HepG2 (cell line): ENCODE results near the gene ABHD17A. TPM values are rescaled to one million over a fixed set of nuclear protein-coding genes. Genes with fewer than 3 reads are reported as not detected.
A peak's percentile ranks its signal among the peaks of the same experiment; 100 is the strongest.

ENCODE experiments used
- CAMTA2 ChIP-seq: sonication (generic); formaldehyde crosslinking; IDR thresholded peaks from 2 replicates; pipeline ENCODE4 v1.4.0; 2020; ENCODE audit warnings: mild to moderate bottlenecking, missing genetic modification reagents, borderline replicate concordance
- CHD4 ChIP-seq: fragments of 200-600 bp; sonication (generic); IDR thresholded peaks from 2 replicates; pipeline ENCODE4 v1.7.0; 2017; ENCODE audit warnings: mild to moderate bottlenecking, low read length, borderline replicate concordance
- DNMT1 ChIP-seq: sonication (generic); formaldehyde crosslinking; IDR thresholded peaks from 2 replicates; pipeline ENCODE4 v1.5.1; 2020; ENCODE audit warnings: mild to moderate bottlenecking, missing genetic modification reagents
- DR1 ChIP-seq: sonication (generic); formaldehyde crosslinking; IDR thresholded peaks from 2 replicates; pipeline ENCODE4 v1.8.0; 2021; ENCODE audit warnings: mild to moderate bottlenecking, missing genetic modification reagents, inconsistent platforms
- FOXP1 ChIP-seq, 2 experiments: fragments of 450-650 bp in 1 of 2; IDR thresholded peaks; 2 replicates each; pipeline ENCODE4 v1.6.1; 2017 to 2018; ENCODE audit warnings: antibody characterized with exemption in 1 of 2
- MYC ChIP-seq: sonication (generic); formaldehyde crosslinking; IDR thresholded peaks from 2 replicates; pipeline ENCODE4 v1.9.0; 2021; ENCODE audit warnings: missing genetic modification reagents, borderline replicate concordance
- SAP130 ChIP-seq: IDR thresholded peaks from 2 replicates; pipeline ENCODE4 v1.6.1; 2016; ENCODE audit warnings: low read depth
- SP4 ChIP-seq: sonication (generic); formaldehyde crosslinking; IDR thresholded peaks from 2 replicates; pipeline ENCODE4 v1.8.1; 2023; ENCODE audit warnings: mild to moderate bottlenecking, missing genetic modification reagents
- ZBTB8A ChIP-seq: sonication (generic); formaldehyde crosslinking; IDR thresholded peaks from 2 replicates; pipeline ENCODE4 v1.4.0; 2020; ENCODE audit warnings: mild to moderate bottlenecking, low read depth, missing genetic modification reagents, borderline replicate concordance
- ZNF160 ChIP-seq: sonication (generic); formaldehyde crosslinking; IDR thresholded peaks from 2 replicates; pipeline ENCODE4 v1.8.0; 2022; ENCODE audit warnings: mild to moderate bottlenecking, inconsistent platforms, missing genetic modification reagents
- ZNF572 ChIP-seq: sonication (generic); formaldehyde crosslinking; IDR thresholded peaks from 2 replicates; pipeline ENCODE4 v1.5.1; 2020; ENCODE audit warnings: mild to moderate bottlenecking, missing genetic modification reagents
- ZNF816 ChIP-seq: sonication (generic); formaldehyde crosslinking; IDR thresholded peaks from 2 replicates; pipeline ENCODE4 v1.8.0; 2022; ENCODE audit warnings: missing genetic modification reagents, mild to moderate bottlenecking, borderline replicate concordance
- ZSCAN21 ChIP-seq: sonication (generic); formaldehyde crosslinking; IDR thresholded peaks from 2 replicates; pipeline ENCODE4 v1.8.0; 2022; ENCODE audit warnings: mild to moderate bottlenecking, missing genetic modification reagents, moderate library complexity, borderline replicate concordance
- polyA plus RNA-seq, 8 experiments: library from polyadenylated mRNA; depleted of rRNA in 3 of 8; stranded (reverse) in 7 of 8; unstranded in 1 of 8; fragments of >200 nt; fragmentation: Illumina TruSeq in 4 of 8; extraction: Trizol in 4 of 8; gene quantifications; 2 replicates each; pipeline versions ENCODE4 v1.2.1 to v1.2.3, GENCODE V29; 2011 to 2016; ENCODE audit warnings: low read depth in 4 of 8, missing spikeins in 1 of 8, mixed read lengths in 1 of 8; ENCODE audit not compliant: insufficient read depth in 1 of 8
- total RNA-seq, 5 experiments: library from RNA; depleted of rRNA; stranded (reverse); fragments of >200 nt; fragmentation: Illumina TruSeq; extraction: Trizol; gene quantifications; 2 replicates each; pipeline ENCODE4 v1.2.3, GENCODE V29; 2016; ENCODE audit warnings: low read depth in 1 of 5
- TF ChIP-seq, protein P1 (sequence below): sonication (generic); formaldehyde crosslinking; IDR thresholded peaks from 2 replicates; pipeline ENCODE4 v1.8.1; 2023; ENCODE audit warnings: missing genetic modification reagents, mild to moderate bottlenecking, borderline replicate concordance
- TF ChIP-seq, protein P2 (sequence below): IDR thresholded peaks from 2 replicates; pipeline ENCODE4 v1.6.1; 2016; ENCODE audit warnings: control low read depth
- TF ChIP-seq, protein P3 (sequence below): sonication (generic); formaldehyde crosslinking; IDR thresholded peaks from 2 replicates; pipeline ENCODE4 v1.5.1; 2020; ENCODE audit warnings: mild to moderate bottlenecking, missing genetic modification reagents, borderline replicate concordance
- TF ChIP-seq, protein P4 (sequence below): sonication (generic); formaldehyde crosslinking; IDR thresholded peaks from 2 replicates; pipeline ENCODE4 v1.9.0; 2021; ENCODE audit warnings: mild to moderate bottlenecking, missing genetic modification reagents
- TF ChIP-seq, protein P5 (sequence below): sonication (generic); formaldehyde crosslinking; IDR thresholded peaks from 2 replicates; pipeline ENCODE4 v1.5.0; 2020; ENCODE audit warnings: missing genetic modification reagents

The ABHD17A gene
- total and polyA plus RNA-seq, 2 of the 13 experiments (the other 11 are each of a cell fraction or from before 2014, with no cell fraction given), result 27.7 to 40.8 TPM

DNA sequence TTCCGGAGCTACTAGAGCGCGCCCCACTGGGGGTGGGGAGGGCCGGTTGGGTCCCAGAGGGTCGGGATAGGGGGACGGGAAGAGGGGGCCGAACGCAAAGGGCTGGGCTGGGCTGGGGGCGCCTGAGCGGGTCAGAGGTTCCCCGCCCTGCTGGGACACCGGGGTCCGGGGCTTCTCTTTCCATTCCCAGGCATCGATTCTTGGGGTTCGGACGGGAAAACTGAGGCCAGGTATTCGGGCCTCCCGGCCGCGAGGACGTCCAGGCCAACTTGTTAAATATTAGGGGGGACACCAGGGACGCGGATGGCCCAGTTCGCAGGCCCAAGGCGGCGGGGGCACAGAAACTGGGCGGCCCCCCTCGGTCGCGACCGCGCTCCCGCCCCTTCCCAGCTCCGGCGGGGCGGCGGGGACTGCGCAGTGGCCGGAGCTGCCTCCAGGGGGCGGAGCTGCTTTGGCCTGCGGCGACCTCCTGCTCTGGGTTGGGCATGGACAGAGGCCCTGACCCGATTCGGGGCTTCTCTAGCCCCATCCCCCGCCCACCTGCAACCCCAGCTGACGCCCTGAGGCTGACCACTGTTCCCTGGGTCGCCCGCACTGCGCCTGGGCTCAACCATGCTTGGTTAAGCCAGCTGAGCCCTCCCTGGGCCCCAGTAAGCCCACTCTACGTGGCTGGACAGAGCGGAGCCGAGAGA, 20.7 kb downstream of the ABHD17A start (continued):
- TF ChIP-seq, protein P1, sequence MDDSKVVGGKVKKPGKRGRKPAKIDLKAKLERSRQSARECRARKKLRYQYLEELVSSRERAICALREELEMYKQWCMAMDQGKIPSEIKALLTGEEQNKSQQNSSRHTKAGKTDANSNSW (CRISPR knock-in tag), result no peak
- TF ChIP-seq CHD4 (0 out of 2 replicates have a peak, but pooled peaks have one; percentile 25), FOXP1 (IDR thresholded peaks at IDR 0.05) (no peak), FOXP1 (CRISPR knock-in tag; IDR thresholded peaks at IDR 0.05) (no peak), DNMT1 (CRISPR knock-in tag) (no peak), ZNF160 (0 out of 2 replicates have a peak, but pooled peaks have one; percentile 33), ZBTB8A (CRISPR knock-in tag) (no peak), ZNF816 (CRISPR knock-in tag) (no peak), SAP130 (CRISPR knock-in tag) (peak; percentile 56), CAMTA2 (no peak), DR1 (no peak), ZSCAN21 (CRISPR knock-in tag) (no peak), ZNF572 (CRISPR knock-in tag) (peak; percentile 53), SP4 (peak; percentile 68; the same call in 1 of the 2 replicates), MYC (peak; percentile 14; the same call in 1 of the 2 replicates)
- TF ChIP-seq, protein P2, sequence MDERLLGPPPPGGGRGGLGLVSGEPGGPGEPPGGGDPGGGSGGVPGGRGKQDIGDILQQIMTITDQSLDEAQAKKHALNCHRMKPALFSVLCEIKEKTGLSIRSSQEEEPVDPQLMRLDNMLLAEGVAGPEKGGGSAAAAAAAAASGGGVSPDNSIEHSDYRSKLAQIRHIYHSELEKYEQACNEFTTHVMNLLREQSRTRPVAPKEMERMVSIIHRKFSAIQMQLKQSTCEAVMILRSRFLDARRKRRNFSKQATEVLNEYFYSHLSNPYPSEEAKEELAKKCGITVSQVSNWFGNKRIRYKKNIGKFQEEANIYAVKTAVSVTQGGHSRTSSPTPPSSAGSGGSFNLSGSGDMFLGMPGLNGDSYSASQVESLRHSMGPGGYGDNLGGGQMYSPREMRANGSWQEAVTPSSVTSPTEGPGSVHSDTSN, result no peak
- TF ChIP-seq, protein P3, sequence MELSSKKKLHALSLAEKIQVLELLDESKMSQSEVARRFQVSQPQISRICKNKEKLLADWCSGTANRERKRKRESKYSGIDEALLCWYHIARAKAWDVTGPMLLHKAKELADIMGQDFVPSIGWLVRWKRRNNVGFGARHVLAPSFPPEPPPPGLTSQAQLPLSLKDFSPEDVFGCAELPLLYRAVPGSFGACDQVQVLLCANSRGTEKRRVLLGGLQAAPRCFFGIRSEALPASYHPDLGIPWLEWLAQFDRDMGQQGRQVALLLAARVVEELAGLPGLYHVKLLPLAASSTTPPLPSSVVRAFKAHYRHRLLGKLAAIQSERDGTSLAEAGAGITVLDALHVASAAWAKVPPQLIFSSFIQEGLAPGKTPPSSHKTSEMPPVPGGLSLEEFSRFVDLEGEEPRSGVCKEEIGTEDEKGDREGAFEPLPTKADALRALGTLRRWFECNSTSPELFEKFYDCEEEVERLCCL (CRISPR knock-in tag), result no peak
- TF ChIP-seq, protein P4, sequence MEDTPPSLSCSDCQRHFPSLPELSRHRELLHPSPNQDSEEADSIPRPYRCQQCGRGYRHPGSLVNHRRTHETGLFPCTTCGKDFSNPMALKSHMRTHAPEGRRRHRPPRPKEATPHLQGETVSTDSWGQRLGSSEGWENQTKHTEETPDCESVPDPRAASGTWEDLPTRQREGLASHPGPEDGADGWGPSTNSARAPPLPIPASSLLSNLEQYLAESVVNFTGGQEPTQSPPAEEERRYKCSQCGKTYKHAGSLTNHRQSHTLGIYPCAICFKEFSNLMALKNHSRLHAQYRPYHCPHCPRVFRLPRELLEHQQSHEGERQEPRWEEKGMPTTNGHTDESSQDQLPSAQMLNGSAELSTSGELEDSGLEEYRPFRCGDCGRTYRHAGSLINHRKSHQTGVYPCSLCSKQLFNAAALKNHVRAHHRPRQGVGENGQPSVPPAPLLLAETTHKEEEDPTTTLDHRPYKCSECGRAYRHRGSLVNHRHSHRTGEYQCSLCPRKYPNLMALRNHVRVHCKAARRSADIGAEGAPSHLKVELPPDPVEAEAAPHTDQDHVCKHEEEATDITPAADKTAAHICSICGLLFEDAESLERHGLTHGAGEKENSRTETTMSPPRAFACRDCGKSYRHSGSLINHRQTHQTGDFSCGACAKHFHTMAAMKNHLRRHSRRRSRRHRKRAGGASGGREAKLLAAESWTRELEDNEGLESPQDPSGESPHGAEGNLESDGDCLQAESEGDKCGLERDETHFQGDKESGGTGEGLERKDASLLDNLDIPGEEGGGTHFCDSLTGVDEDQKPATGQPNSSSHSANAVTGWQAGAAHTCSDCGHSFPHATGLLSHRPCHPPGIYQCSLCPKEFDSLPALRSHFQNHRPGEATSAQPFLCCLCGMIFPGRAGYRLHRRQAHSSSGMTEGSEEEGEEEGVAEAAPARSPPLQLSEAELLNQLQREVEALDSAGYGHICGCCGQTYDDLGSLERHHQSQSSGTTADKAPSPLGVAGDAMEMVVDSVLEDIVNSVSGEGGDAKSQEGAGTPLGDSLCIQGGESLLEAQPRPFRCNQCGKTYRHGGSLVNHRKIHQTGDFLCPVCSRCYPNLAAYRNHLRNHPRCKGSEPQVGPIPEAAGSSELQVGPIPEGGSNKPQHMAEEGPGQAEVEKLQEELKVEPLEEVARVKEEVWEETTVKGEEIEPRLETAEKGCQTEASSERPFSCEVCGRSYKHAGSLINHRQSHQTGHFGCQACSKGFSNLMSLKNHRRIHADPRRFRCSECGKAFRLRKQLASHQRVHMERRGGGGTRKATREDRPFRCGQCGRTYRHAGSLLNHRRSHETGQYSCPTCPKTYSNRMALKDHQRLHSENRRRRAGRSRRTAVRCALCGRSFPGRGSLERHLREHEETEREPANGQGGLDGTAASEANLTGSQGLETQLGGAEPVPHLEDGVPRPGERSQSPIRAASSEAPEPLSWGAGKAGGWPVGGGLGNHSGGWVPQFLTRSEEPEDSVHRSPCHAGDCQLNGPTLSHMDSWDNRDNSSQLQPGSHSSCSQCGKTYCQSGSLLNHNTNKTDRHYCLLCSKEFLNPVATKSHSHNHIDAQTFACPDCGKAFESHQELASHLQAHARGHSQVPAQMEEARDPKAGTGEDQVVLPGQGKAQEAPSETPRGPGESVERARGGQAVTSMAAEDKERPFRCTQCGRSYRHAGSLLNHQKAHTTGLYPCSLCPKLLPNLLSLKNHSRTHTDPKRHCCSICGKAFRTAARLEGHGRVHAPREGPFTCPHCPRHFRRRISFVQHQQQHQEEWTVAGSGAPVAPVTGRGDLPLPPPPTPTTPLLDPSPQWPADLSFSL (CRISPR knock-in tag), result no peak
- TF ChIP-seq, protein P5, sequence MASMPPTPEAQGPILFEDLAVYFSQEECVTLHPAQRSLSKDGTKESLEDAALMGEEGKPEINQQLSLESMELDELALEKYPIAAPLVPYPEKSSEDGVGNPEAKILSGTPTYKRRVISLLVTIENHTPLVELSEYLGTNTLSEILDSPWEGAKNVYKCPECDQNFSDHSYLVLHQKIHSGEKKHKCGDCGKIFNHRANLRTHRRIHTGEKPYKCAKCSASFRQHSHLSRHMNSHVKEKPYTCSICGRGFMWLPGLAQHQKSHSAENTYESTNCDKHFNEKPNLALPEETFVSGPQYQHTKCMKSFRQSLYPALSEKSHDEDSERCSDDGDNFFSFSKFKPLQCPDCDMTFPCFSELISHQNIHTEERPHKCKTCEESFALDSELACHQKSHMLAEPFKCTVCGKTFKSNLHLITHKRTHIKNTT, result no peak
